Heart left ventricle (tissue), 13 donors: ENCODE results near the gene TMEM220.

Experiments
- CTCF ChIP-seq, 12 donors: fragments of 200-600 bp; sonication (generic) in 4 of 12; IDR thresholded peaks; one replicate each; pipeline versions ENCODE4 v1.5.0 to v1.8.0; 2018 to 2022; ENCODE audit warnings: antibody characterized with exemption in 12 of 12, mild to moderate bottlenecking in 5 of 12
- POLR2A ChIP-seq, 2 donors: fragments of 450-650 bp; IDR thresholded peaks; one replicate each; pipeline ENCODE4 v1.6.1; 2017; ENCODE audit warnings: antibody characterized with exemption in 2 of 2, mild to moderate bottlenecking in 2 of 2, moderate library complexity in 2 of 2
- donor health status: ischemic (EF 13 %, LVEDD 7.1; RV severe dilation, severe dysfunction).
- donor health status: DM: no; HTN: yes; CAD: no.
- donor health status: DM: no; HTN: no; CAD: no.
- donor health status: ischemic (EF 25% LVEDD 6.9; RV normal size, moderate dysfunction).
- donor health status: ischemic (EF 25% LVEDD 5.7; RV mildly dilated, moderate dysfunction).
- donor health status: ischemic (EF 35%, LVEDD 5.7; RV mildly dilated, moderate dysfunction).
- donor health status: nonischemic (EF 11% LVEDD 7.7; RV severe dilation, severe dysfunction).
- donor health status: DM: yes; HTN: yes; CAD: no.
- donor health status: PGD.
- donor health status: ischemic (EF 29% LVEDD 5.4; RV normal size, mild dysfunction).
- donor health status: nonischemic (EF 23%, LVEDD 6.1; RV moderate dilation, normal function).

- no peak for TF ChIP-seq CTCF (IDR thresholded peaks at IDR 0.05)
- no peak for TF ChIP-seq POLR2A (IDR thresholded peaks at IDR 0.05)
Observed at GRCh38 chr17:10758062-10758461, 28.2 kb upstream of the TMEM220 start.
